SU-DHL-6 (cell line): ENCODE measurements around the gene ARFGAP1.

Source experiments
- CTCF ChIP-seq: fragments of 200-600 bp; sonication (generic); IDR thresholded peaks from one replicate; pipeline ENCODE4 v1.5.1; 2017; ENCODE audit warnings: antibody characterized with exemption, mild to moderate bottlenecking, low read length, moderate library complexity; ENCODE audit not compliant: insufficient read depth, poor library complexity, severe bottlenecking
- EZH2phosphoT487 ChIP-seq: fragments of 200-600 bp; sonication (generic), shearing (Covaris generic); conservative IDR thresholded peaks from 2 replicates; pipeline ENCODE4 v1.6.1; 2018; ENCODE audit warnings: mild to moderate bottlenecking, antibody characterized with exemption, low read length, moderate library complexity, mixed read lengths

DNA sequence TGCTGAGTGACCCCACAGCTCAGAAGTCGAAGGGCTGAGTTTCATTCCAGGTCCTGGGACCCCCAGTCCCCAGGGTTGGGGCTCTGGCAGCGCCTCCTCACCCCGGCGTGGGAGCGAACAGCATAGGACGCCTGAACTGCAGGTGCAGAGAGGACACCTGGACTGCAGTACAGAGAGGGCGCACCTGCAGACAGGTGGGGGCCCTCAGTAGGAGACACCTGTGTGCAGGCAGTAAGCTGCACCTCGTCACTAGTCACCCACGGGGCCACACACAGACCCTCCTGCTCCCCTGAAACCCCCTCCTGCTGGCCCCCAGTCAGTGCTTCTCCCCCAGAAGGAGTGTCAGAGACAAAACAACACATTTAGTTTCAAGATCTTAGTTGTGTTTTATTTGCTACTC, 9.8 kb upstream of the ARFGAP1 start:
- TF ChIP-seq CTCF (no peak), EZH2phosphoT487 (no peak)
